GM21717 (cell line): ENCODE measurements around the gene HDGF.

Experiments
- ATAC-seq: cut with Tn5 transposase; IDR thresholded peaks from one replicate; pipeline ENCODE4 v1.9.1; 2021; ENCODE audit warnings: mild to moderate bottlenecking, moderate library complexity; ENCODE audit not compliant: unreplicated experiment

Gene HDGF

GRCh38 chr1:156751451-156751756 is at the start of gene HDGF:
Gene HDGF, minus strand, starts transcription at chr1:156751675. Its CDS starts 246 bp downstream, at chr1:156751429.
- peak; percentile 24 for ATAC-seq

- ATAC-seq = no peak
Measured at GRCh38 chr1:156797212-156797871, 45.9 kb upstream of the HDGF start.

- no peak for ATAC-seq
Measured at GRCh38 chr1:156796340-156797097, 45.0 kb upstream of the HDGF start.

- ATAC-seq = no peak
Measured at GRCh38 chr1:156795787-156796186, 44.3 kb upstream of the HDGF start.

GRCh38 chr1:156795374-156795733 is 43.9 kb upstream of the HDGF start:
- ATAC-seq = no peak

- no peak for ATAC-seq
Measured at GRCh38 chr1:156794506-156795373, 43.3 kb upstream of the HDGF start.

- no peak for ATAC-seq
Measured at GRCh38 chr1:156789621-156790318, 38.3 kb upstream of the HDGF start.

GRCh38 chr1:156788136-156788535 is 36.7 kb upstream of the HDGF start:
- ATAC-seq = no peak

- ATAC-seq = no peak
Measured at GRCh38 chr1:156786640-156787039, 35.2 kb upstream of the HDGF start.

GRCh38 chr1:156785458-156785857 is 34.0 kb upstream of the HDGF start:
- no peak for ATAC-seq

GRCh38 chr1:156781585-156782186 is 30.2 kb upstream of the HDGF start:
- no peak for ATAC-seq

GRCh38 chr1:156777573-156777972 is 26.1 kb upstream of the HDGF start:
- ATAC-seq = no peak

GRCh38 chr1:156776942-156777341 is 25.5 kb upstream of the HDGF start:
- ATAC-seq = no peak

GRCh38 chr1:156775799-156776198 is 24.3 kb upstream of the HDGF start:
- ATAC-seq = no peak

GRCh38 chr1:156773607-156774006 is 22.1 kb upstream of the HDGF start:
- no peak for ATAC-seq

GRCh38 chr1:156772728-156773497 is 21.4 kb upstream of the HDGF start:
- ATAC-seq = no peak

- ATAC-seq = no peak
Measured at GRCh38 chr1:156772222-156772621, 20.7 kb upstream of the HDGF start.

- ATAC-seq = no peak
Measured at GRCh38 chr1:156768610-156769295, 17.3 kb upstream of the HDGF start.

GRCh38 chr1:156767879-156768604 is 16.6 kb upstream of the HDGF start:
- peak; percentile 7 for ATAC-seq
